ENCODE results near the gene RPL19. TPM values are rescaled to one million over a fixed set of nuclear protein-coding genes. Genes with fewer than 3 reads are reported as not detected.

RPL19 gene
- total RNA-seq, 2 experiments from 2014 or later: 2,967 to 3,022 TPM

DNA sequence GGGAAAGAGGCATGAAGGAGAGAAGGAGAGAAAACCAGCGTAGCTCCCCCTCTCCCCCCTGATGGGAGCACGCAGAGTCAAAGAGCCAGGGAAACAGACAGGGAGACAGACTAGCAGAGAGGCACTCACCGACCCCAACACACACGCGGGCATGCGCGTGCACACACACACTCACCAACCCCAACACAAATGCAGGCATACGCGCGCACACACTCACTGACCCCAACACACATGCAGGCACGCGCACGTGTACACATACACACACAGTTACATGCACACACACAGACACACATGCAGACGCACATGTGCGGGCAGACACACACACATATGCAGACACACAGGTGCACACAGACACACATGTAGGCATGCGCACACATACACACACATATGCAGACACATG is 7.2 kb upstream of the RPL19 start:
- ChIA-PET CTCF (interaction anchor here (1.0 to 3.2 kb wide), 2 partner anchors 18 to 39 kb away, joined by 5 to 13 read pairs; no protein-coding TSS in a partner anchor), POLR2A (no interaction called here)

DNA sequence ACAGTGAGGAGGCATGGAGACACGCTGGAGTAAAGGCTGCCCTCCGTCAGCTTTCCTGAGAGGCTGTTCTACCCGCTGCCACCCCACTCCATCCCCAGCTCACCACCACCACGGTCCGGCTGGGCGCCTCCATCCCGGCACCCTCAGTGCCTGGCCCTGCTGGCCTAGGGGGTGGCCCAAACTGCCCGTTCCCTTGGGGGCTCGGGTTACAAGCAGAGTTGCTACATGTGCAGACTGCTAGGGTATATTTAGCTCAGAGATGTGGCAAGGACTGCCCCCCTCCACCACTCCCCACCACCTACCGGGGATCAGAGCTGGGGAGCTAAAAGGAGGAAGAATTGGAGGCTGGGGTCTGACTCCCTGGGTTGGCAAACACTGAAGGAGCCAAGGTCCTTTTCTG is 6.7 kb upstream of the RPL19 start:
- ChIA-PET POLR2A (no interaction called here), CTCF (interaction anchor here (1.0 to 3.2 kb wide), 2 partner anchors 18 to 39 kb away, joined by 5 to 13 read pairs; no protein-coding TSS in a partner anchor)

DNA sequence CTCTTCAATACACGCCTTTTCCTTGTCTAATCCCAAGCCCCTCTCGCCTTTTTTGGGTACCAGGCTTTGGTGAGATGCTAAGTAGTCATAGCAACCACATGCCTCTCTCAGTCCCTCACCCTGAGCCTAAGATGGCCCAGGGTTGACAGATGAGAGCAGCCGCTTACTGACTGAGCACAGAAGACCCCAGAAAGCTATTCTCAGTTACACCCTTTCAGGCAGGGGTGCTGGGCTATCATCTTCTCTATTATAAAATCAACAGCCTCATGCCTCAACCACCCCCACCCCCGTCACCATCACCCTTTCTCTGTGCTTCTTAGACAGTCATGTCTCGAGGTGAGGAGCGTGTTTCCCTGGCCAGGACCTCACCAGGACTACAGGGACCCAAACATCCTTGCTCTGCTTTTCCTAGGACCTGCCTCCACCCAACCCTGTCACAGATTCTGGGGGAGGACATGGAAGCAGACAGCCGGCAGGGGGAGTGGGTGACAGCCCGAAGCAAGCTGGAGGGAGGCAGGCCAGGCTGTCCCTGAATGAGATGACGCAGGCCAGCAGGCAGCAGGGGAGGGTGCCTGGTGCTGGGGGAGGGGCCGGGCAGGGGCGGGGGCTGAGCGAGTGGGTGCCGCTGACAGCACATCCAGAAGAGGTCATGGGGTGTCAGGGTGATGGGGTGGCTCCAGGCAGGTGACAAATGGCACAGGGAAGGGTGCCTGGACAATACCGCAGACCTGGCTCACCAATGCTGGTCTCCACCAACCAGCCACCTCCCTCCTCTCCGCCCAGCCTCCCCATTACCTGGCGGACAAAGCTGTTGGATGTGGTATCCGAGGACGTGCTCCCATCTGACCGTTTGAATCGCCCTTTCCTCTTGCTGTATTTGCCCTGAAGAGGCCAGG is 5.7 kb upstream of the RPL19 start:
- ChIA-PET POLR2A (no interaction called here), CTCF (interaction anchor here (1.8 to 3.2 kb wide), 2 partner anchors 19 kb away, joined by 10 to 13 read pairs; no protein-coding TSS in a partner anchor)

GRCh38 chr17:39194985-39195524 is 5.0 kb upstream of the RPL19 start:
- ChIA-PET POLR2A (no interaction called here), CTCF (interaction anchor here (0.6 to 2.3 kb wide), 6 partner anchors 12 to 42 kb away, joined by 3 to 10 read pairs (median 6); no protein-coding TSS in a partner anchor)

- CTCF ChIA-PET: interaction anchor here (0.6 to 2.3 kb wide), 6 partner anchors 11 to 41 kb away, joined by 3 to 10 read pairs (median 6); no protein-coding TSS in a partner anchor
- POLR2A ChIA-PET: no interaction called here
Measured at GRCh38 chr17:39195568-39196160, 4.4 kb upstream of the RPL19 start.

DNA sequence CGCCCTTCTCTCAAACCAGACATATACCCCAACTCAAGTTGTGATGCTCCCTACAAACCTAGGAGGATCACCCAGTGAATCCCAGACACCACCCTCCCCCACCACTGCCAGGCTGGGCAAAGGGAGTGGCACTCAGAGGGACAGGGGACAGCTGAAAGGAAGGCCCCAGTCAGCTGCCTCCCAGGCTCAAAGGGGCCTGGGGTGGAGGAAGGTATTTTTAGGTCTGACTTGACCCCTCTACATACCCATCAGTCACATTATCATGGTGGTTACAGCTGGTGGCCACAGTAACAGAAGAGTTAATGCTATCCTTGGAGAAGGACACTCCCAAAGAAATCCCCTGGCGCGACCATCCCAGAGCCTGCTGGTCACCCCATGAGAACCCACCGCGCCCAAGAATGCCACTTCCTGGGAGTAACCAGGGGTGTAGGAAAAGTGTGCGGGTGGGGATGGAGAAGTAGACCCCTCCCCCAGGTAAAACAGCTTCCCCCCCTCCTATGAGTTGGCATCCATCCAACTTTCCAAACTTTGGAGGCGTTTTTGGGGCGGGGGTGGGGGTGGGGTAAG is 3.8 kb upstream of the RPL19 start:
- ChIA-PET POLR2A (no interaction called here), CTCF (interaction anchor here (1.2 to 2.3 kb wide), 5 partner anchors 10 to 41 kb away, joined by 3 to 10 read pairs (median 6); no protein-coding TSS in a partner anchor)

DNA sequence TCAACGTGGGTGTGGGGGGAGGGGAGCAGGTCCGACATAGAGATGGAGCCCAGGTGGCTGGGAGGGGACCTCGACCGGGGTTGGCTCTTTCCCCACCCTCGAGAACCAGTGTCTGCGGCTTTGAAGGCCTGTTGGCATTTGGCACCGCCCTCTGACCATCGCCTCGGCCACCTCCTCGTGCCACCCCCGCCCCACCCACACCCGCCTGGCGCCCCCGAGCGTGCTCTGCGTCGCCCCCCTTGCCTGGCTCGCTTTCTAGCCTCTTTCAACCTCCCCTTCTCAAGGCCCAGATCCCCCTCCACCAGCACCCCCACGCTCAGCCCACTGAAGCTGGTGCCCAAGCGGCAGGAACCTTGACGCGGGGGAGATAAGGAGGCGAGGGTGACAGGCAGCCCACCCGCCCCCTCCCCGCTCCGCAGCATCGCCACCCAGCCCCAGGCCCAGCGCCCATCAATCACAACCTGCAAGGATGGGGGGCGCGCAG is 3.2 kb upstream of the RPL19 start:
- ChIA-PET CTCF (interaction anchor here (2.0 to 2.3 kb wide), 2 partner anchors 14 to 32 kb away, joined by 5 to 6 read pairs; no protein-coding TSS in a partner anchor), POLR2A (no interaction called here)

DNA sequence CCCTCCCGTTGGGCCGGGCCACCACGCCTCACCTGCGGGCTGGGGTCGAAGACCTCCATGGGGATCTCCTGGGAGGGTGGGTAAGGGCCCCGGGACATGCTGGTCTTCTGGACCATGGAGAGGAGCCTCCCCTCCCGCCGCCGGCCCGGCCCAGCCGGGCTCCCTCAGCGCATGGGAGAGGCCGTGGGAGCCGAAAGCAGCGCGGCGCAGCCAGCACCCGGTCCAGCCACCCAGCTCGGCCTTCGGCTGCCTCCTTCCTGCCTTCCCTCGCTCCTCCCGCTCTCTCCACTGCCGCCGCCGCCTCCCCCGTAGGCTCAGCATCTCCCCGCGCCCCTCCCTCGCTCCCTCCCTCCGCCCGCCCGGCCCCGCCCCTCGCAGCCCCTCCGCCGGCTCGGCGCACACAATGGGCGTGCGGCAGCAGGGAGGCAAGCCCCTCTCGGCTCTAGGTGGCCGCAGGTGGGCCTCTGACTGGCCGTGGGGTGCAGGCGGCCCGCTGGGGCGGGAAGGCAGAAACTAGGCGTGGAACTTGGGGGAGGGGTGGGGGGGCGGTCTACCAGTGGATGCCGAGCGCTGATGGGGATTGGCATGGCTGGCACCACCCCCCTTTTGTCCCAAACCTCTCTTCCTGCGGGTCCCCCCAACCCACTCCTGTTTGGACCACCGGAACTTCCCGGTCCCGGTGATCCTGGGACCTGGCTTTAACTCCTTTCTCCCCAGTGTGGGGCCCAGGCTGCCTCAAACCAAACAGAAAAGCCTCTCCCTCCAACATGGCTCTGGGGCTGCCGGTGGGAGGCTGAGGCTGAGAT is 2.5 kb upstream of the RPL19 start, which contains the start of gene CACNB1:
Gene CACNB1 (minus strand): TSS at position 290 of the 806 bp plus-strand sequence. CDS start 174 bp downstream, at position 116.
- ChIA-PET CTCF (no interaction called here), POLR2A (no interaction called here)

GRCh38 chr17:39198186-39198566 is 1.9 kb upstream of the RPL19 start:
- POLR2A ChIA-PET: no interaction called here
- CTCF ChIA-PET: interaction anchor here (0.6 to 2.6 kb wide), 3 partner anchors 33 to 267 kb away, joined by 3 to 13 read pairs (median 5); partner anchors contain the start of gene ARL5C

GRCh38 chr17:39199820-39200069 is 338 bp upstream of the RPL19 start:
- CTCF ChIA-PET: interaction anchor here (0.7 to 2.6 kb wide), 9 partner anchors 8 to 216 kb away, joined by 3 to 13 read pairs (median 4); partner anchors contain the start of gene ARL5C
- POLR2A ChIA-PET: interaction anchor here (0.6 to 2.0 kb wide), 7 partner anchors 10 to 448 kb away, joined by 3 to 8 read pairs (median 6); no protein-coding TSS in a partner anchor

- POLR2A ChIA-PET: interaction anchor here (0.9 kb wide), 1 partner anchor 330 kb away, joined by 3 read pairs; the partner anchor contains the start of gene LASP1
- CTCF ChIA-PET: interaction anchor here (0.7 to 10.6 kb wide), 3 partner anchors 11 to 35 kb away, joined by 5 to 205 read pairs (median 6); no protein-coding TSS in a partner anchor
Measured at GRCh38 chr17:39200957-39201510, 951 bp downstream of the RPL19 start.

GRCh38 chr17:39204245-39204644 is 4.2 kb downstream of the RPL19 start:
- ChIA-PET POLR2A (no interaction called here), CTCF (interaction anchor here (1.0 to 10.6 kb wide), 2 partner anchors 32 to 40 kb away, joined by 3 to 205 read pairs; no protein-coding TSS in a partner anchor)

- CTCF ChIA-PET: interaction anchor here (0.6 to 10.6 kb wide), 3 partner anchors 31 to 60 kb away, joined by 3 to 205 read pairs (median 65); no protein-coding TSS in a partner anchor
- POLR2A ChIA-PET: interaction anchor here (0.6 to 1.6 kb wide), 3 partner anchors 30 to 247 kb away, joined by 3 read pairs; no protein-coding TSS in a partner anchor
Measured at GRCh38 chr17:39205112-39205526, 5.0 kb downstream of the RPL19 start.

DNA sequence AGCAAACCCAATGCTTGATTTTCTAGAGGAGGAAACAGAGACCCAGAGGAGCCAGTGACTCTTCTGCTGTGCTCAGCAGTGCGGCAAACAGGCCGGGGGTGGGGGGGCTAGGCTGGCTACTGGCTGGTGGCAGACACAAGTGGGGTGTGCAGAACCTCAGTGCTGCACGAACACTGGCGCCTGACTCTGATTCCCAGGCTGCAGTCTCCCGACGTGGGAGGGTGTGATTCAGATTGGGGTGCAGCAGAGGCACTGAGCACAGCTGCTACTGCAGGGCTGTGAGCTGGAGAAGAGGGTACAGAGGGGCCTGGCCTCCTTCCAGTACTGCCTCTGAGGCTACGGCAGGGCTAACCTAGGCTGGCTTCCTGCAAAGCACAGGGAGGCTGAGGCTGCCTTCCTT is 8.1 kb downstream of the RPL19 start:
- POLR2A ChIA-PET: no interaction called here
- CTCF ChIA-PET: interaction anchor here (2.0 to 10.6 kb wide), 4 partner anchors 12 to 44 kb away, joined by 6 to 205 read pairs (median 36); no protein-coding TSS in a partner anchor

GRCh38 chr17:39208893-39209292 is 8.8 kb downstream of the RPL19 start:
- POLR2A ChIA-PET: interaction anchor here (1.8 kb wide), 1 partner anchor 9 kb away, joined by 7 read pairs; the partner anchor contains the start of gene RPL19
- CTCF ChIA-PET: interaction anchor here (1.1 to 10.6 kb wide), 3 partner anchors 27 to 44 kb away, joined by 4 to 205 read pairs (median 65); no protein-coding TSS in a partner anchor

DNA sequence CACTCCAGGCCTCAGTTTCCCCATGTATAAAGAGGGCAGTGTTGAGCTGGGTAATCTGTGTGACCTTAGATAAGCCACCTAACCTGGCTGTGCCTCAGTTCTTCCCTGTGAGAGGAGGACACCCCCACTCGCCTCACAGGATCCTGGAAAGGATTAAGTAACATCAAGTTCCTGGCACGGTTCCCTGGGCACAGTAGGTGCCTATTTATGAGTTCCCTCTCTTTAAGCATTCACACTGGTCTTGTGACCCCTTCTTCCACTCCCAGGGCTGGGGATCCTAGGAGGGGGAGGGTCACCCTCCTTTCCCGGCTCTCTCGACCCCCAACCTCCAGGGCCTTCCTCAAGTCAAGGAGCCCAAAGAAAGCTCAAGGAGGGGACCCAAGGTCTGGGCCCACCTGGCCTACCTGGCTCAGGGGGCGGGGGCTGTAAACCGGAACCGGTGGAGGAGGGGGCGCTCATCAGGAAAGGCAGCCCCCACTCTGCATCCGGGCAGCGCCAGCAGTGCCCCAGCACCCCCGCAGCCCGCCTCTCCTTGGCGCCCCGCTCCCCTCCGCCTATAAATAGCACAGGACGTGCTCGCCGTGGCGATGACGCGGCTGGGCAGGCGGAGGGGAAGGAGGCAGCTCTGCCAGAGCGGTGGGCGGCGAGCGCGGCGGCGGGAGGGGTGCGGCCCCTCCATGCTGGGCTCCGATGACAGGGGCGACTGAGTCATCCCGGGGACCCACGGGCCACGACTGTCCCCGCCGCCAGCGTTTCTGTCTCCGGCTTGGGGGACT is 9.4 kb downstream of the RPL19 start:
- CTCF ChIA-PET: interaction anchor here (1.1 to 10.6 kb wide), 3 partner anchors 27 to 45 kb away, joined by 4 to 205 read pairs (median 65); no protein-coding TSS in a partner anchor

GRCh38 chr17:39210093-39210434 is 10.0 kb downstream of the RPL19 start:
- ChIA-PET CTCF (interaction anchor here (10.6 kb wide), 1 partner anchor 26 kb away, joined by 205 read pairs; no protein-coding TSS in a partner anchor), POLR2A (interaction anchor here (1.8 kb wide), 1 partner anchor 10 kb away, joined by 7 read pairs; the partner anchor contains the start of gene RPL19)

More for the DNA sequence above, 9.4 kb downstream of the RPL19 start:
- POLR2A ChIA-PET: interaction anchor here (1.8 kb wide), 1 partner anchor 10 kb away, joined by 7 read pairs; the partner anchor contains the start of gene RPL19
